Fibroblast of villous mesenchyme (primary cell): ENCODE measurements around the gene IL23R. TPM values are rescaled to one million over a fixed set of nuclear protein-coding genes. Genes with fewer than 3 reads are reported as not detected.

Experiments
- DNase-seq: peaks from one replicate; pipeline ENCODE4 v3.0.0-alpha.2; 2010; ENCODE audit warnings: low read depth
- H3K4me3 ChIP-seq: 2 replicates; pipeline ENCODE4 v1.5.1; 2011; ENCODE audit warnings: low read depth, mild to moderate bottlenecking, low read length
- total RNA-seq: library from RNA; depleted of rRNA; stranded (reverse); fragments of >200 nt; gene quantifications from 2 replicates; pipeline ENCODE4 v1.2.3, GENCODE V29; 2012
- TF ChIP-seq, protein P1 (sequence below): IDR thresholded peaks from 2 replicates; pipeline ENCODE4 v1.5.1; 2012; ENCODE audit warnings: low read depth, mild to moderate bottlenecking, low read length; ENCODE audit not compliant: insufficient read depth

IL23R gene
- total RNA-seq, 1 donor: not detected

DNA sequence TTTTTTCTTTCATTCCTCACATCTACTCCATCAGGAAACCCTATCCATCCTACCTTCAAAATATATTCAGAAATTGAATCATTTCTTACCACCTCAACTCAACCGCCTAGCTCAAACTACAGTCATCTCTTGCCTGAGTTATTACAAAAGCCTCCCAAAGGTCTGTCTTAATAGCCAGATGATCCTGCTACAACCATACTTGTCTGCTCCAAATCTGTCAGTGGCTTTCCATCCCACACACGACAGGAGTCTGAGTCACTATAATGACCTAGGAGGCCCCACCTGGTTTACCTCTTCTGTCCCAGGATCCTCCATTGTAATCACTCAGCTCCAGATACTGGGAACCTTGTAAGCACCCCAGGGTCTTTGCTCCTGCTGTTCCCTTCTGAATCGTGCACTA is 104.3 kb downstream of the IL23R start:
- DNase-seq: no peak
- TF ChIP-seq, protein P1, sequence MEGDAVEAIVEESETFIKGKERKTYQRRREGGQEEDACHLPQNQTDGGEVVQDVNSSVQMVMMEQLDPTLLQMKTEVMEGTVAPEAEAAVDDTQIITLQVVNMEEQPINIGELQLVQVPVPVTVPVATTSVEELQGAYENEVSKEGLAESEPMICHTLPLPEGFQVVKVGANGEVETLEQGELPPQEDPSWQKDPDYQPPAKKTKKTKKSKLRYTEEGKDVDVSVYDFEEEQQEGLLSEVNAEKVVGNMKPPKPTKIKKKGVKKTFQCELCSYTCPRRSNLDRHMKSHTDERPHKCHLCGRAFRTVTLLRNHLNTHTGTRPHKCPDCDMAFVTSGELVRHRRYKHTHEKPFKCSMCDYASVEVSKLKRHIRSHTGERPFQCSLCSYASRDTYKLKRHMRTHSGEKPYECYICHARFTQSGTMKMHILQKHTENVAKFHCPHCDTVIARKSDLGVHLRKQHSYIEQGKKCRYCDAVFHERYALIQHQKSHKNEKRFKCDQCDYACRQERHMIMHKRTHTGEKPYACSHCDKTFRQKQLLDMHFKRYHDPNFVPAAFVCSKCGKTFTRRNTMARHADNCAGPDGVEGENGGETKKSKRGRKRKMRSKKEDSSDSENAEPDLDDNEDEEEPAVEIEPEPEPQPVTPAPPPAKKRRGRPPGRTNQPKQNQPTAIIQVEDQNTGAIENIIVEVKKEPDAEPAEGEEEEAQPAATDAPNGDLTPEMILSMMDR: no peak
- no peak overlapping the region for H3K4me3 ChIP-seq

DNA sequence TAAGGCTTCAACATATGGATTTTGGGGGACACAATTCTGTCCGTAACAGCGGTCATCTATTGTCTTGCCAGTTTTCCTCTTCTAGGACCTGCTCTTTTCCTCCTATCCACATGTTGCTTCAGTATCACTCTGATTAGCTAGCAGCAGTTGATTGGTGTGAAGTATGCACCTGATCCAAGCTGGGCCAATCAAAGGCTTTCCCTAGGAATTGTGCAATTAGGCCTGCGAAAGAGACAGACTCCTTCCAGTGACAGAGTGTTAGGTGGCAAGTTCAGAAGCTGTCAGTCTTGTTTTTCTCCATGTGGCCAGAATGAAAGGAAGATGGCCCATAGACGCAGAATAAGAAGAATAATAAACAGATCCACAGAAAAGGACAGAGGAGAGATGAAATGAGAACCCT is 107.3 kb downstream of the IL23R start:
- TF ChIP-seq, protein P1: no peak
- no peak for DNase-seq
- no peak overlapping the region for H3K4me3 ChIP-seq

GRCh38 chr1:67274623-67275325 is 108.5 kb downstream of the IL23R start:
- H3K4me3 ChIP-seq: no peak overlapping the region
- DNase-seq: no peak
- TF ChIP-seq, protein P1: no peak

DNA sequence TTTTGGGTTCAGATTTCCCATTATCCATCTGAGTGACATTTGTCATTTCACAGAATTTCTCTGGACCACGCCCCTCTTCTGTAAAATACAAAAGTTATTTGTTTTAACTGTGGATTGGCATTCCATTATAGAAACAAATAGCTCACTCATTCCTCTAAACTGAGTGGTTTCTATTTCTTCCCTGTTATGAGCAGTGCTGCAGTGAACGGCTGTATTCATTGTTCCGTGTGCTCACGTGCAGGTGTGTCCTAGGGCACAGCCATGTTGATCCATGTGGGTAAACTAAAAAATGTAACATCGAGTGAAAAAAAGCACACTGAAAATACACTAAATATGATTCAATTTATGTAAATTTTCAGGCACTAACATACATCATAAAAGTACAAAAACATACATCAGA is 114.4 kb downstream of the IL23R start:
- H3K4me3 ChIP-seq: no peak overlapping the region
- TF ChIP-seq, protein P1: no peak
- DNase-seq: no peak

- TF ChIP-seq, protein P1: no peak
- H3K4me3 ChIP-seq: no peak overlapping the region
- DNase-seq: no peak
Measured at GRCh38 chr1:67281244-67281643, 115.0 kb downstream of the IL23R start.

DNA sequence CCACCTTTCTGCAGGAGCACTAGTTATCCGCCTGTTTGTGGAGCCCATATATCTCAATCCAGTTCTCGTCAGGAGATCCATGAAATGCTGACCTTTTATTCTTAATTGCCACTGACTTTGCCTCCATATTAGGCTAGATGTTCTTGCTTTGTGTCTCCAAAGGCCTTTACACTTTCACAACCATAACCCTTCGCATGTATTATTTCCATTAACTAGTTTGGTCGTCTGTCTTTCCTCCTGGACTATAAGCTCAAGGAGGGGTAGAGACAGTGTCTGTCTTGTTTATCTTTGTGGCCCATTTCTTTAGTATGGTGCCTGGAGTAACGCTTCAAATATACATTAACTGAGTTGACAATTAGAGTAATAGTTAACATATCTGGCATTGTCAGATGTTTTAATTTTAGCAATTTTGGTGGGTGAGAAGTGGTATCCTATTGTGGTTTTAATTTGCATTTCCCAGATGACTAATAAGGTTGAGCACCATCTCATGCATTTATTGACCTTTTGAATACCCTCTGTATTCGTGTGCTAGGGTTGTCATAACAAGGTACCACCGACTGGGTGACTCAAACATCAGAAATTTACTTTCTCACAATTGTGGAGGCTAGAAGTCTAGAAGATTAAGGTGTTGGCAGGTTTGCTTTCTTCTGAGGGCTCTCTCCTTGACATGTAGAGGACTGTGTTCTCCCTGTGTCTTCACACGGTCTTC is 119.7 kb downstream of the IL23R start:
- H3K4me3 ChIP-seq: no peak overlapping the region
- TF ChIP-seq, protein P1: no peak
- no peak for DNase-seq
